HG03432 (cell line): ENCODE data around the gene CADM4.
"Not testable (repeated sequence)": the region's sequence is repeated elsewhere in the genome, so short reads cannot be mapped to it uniquely, and the experiment has no call there.

Experiments
- ATAC-seq: cut with Tn5 transposase; IDR thresholded peaks from one replicate; pipeline ENCODE4 v1.9.1; 2021; ENCODE audit warnings: mild to moderate bottlenecking, moderate library complexity; ENCODE audit not compliant: unreplicated experiment

CADM4 gene

DNA sequence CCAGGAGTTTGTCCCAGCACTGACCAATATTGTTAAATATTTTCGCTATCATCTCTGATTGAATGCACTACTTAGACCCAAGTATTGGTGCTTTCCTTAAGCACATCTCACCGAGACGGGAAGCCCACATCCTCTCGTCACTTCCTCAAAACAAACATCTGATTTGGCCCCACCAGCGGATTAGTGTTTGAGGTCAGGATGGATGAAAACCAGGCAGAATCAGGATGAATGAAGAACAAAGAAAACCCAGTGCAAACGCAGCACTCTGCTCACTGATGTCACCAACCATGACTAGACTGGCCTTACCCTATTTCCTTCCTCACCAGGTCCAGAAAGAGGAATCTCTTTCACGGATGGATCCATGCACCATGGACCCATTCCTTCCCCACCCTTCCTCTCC lies 24.4 kb upstream of the CADM4 start:
- ATAC-seq, result no peak

DNA sequence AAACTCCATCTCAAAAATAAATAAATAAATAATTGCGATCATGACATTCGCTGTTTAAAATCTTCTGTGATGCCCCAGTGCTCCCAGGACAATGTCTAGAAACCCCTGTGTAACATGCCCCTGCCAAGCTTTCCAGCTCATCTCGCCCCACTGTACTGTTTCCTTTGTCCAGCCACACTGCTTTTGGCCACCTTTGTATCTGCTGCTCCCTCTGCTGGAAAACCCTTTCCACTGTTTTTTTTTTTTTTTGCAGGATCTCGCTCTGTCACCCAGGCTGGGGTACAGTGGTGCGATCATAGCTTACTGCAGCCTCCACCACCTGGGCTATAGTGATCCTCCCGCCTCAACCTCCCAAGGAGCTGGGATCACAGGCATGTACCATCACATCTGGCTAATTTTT lies 22.8 kb upstream of the CADM4 start:
- ATAC-seq, result no peak

DNA sequence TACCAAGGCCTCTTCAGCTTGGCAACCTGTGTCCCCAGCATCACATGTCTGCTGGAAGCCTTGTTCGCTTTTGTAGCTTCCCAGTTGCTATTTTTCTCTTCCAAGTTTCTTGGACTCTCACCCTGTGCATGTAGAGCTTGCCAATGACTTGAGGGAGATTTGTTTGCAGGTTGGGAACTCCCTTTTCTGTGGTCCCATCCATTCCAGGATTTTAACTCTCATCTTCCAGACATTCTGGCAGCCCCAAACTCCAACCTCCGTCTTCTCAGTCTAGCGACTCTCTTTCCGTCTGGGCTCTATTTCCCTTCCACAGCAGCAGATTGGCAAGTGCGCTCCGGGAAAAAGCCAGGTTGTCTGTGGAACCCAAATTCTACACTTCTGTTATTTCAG lies 21.3 kb upstream of the CADM4 start:
- no peak for ATAC-seq

DNA sequence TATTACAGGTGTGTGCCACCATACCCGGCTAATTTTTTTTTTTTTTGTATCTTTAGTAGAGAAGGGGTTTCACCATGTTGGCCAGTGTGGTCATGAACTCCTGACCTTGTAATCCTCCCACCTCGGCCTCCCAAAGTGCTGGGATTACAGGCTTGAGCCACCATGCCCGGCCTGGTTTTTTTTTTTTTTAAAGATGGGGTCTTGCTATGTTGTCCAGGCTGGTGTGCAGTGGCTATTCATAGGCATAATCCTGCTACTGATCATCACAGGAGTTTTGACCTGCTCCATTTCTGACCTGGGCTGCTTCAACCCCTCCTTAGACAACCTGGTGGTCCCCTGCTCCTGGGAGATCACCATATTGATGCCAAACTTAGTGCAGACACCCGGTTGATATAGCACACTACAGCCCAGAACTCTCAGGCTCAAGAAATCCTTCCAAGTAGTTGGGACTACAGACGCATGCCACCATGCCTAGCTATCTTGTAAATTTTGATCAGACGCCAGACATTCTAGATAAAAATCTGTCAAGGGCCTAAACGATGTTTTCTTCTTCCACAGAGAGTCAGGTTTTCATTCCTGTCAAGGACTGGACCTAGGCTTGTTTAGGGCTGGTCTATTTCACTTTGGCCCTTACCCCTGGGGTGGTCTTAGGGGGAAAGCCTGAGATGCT lies 20.8 kb upstream of the CADM4 start:
- no peak for ATAC-seq

DNA sequence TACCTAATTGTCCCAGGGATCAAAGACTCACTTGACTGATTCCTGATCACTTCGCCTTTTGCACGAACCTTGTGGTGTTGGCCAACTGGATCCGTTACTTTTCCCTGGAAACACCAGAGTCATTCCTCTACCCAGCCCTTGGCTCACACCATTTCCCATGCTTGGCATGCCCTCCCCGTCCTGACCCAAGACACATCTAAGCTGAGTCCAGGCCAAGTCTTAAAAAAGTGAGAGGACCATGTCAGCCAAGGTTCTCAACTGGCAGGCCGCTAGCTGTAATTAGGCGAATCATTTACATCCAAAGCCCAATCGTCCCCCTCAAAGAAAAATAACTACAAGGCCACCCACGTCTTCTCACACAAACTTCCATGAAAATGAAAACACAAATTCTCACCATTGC lies 18.8 kb upstream of the CADM4 start:
- ATAC-seq, result no peak

DNA sequence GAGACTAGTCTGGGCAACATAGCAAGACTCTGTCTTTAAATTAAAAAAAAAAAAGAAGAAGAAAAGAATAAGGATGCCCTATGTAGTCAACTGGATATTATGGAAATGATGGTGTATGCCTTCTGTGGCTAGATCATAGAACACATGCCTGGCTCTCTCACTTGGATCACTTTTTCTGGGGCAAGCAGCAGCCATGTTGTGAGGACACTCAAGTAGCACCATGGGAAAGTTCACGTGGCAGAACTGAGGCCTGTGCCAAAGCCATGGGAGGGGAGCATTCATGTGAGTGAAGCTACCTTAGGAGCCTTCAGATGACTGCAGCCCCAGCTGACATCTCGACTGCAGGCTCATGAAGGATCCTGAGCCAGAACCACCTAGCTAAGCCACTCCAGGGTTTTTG lies 18.4 kb upstream of the CADM4 start:
- ATAC-seq, result no peak

DNA sequence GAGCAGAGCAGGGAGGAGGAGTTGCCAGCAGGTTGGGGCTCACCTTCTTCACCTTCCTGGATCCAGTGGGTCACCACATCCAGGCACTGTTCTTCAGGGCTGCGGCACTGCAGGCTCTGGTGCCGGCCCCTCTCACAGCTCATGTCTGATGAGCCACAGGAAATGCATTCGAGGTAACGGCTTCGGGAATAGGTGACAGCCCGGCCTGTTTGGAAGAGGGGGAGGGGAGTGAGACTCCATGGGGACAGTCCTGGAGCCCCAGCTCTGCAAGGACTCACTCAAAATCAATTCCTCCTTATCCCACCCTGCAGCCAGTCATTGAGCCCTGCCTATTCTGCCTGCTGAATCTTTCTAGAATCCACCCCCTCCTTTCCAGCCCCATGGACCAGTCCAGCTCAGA lies 16.8 kb upstream of the CADM4 start:
- ATAC-seq, result no peak

DNA sequence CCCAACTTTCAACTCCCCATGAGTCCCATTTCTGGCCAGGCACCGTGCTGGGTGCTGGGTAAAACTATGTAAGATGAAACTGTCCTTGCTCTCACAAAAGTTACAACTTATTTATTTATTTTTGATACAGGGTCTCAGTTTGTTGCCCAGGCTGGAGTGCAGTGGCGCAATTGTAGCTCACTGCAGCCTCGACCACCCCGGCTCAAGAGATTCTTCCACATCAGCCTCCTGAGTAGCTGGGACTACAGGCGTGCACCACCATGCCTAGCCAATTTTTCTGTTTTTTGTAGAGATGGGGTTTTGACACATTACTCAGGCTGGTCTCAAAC lies 12.9 kb upstream of the CADM4 start:
- no peak for ATAC-seq

DNA sequence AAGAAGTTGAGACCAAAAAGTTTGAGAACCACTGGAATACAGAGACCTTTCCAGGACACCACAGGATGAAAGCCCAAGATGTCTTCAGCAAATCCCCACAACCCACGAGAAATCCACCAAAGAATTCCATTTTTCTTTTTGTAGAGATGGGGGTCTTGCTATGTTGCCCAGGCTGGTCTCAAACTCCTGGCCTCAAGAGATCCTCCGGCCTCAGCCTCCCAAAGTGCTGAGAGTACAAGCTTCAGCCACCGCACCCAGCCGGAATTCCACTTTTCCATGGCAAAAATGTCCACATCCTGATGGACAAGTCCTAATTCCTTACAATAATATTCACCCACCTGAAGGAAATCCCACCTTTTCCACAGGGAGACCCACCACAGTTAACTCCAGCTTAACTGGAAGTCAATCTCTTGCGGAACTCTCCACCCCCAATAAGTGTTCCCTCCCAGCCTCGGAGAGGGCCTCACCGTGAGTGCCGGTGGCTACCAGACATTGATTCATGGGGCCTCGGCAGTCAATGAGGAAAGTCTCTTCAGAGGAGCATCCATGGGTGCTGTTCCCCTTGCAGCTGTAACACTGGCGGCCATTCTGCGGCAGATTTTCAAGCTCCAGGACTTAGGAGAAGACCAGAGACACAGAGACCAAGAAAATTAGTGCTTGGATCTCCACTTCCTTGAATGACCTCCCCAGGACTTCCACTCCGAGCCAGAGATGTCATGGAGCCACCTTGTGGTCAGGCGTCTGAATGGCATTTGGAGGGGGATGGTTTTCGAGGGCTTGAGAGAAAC lies 12.3 kb upstream of the CADM4 start:
- no peak for ATAC-seq

DNA sequence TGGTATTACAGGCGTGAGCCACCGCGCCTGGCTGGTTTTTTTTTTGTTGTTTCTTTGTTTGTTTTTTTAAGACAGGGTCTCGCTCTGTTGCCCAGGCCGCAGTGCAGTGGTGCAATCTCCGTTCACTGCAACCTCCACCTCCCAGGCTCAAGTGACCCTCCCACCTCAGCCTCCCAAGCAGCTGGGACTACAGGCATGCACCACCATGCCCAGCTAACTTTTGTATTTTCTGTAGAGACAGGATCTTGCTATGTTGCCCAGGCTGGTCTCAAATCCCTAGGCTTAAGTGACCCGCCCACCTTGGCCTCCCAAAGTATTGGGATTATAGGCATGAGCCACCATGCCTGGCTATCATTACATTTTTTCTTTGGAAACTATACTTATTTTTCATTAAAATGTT lies 10.6 kb upstream of the CADM4 start:
- ATAC-seq, result not testable (repeated sequence)

DNA sequence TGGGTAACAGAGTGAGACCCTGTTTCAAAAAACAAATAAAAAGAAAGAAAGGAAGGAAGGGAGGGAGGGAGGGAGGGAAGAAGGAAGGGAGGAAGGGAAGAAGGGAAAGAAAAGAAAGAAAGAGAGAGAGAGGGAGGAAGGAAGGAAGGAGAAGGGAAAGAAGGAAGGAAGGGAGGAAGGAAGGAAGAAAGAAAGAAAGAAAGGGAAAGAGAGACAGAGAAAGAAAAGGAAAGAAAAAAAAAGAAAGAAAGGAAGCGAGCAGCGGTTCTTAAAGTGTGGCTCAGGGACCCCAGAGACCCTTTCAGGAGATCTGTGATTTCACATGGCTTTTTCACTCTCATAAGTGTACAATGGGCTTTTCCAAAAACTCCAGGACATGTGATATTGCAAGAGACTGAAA lies 9.9 kb upstream of the CADM4 start:
- no peak for ATAC-seq

DNA sequence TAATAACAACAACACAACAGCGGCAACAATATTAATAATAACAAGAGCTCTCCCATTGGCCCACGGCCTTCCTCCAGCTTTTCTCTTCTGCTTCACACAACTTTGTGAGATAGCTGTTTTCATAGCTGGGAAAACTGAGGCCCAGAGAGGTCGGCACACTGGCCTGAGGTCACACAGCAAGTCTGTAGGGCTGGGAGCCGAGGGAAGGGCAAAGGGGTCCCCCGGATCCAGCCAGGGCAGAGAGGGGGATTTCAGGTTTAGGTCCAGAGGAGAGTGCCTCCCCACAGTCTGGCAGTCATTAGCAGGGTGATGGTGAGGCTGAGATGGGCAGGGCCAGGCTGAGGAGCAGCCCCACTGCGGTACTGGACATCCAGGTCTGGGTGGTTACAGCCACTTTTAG lies 9.0 kb upstream of the CADM4 start:
- no peak for ATAC-seq

DNA sequence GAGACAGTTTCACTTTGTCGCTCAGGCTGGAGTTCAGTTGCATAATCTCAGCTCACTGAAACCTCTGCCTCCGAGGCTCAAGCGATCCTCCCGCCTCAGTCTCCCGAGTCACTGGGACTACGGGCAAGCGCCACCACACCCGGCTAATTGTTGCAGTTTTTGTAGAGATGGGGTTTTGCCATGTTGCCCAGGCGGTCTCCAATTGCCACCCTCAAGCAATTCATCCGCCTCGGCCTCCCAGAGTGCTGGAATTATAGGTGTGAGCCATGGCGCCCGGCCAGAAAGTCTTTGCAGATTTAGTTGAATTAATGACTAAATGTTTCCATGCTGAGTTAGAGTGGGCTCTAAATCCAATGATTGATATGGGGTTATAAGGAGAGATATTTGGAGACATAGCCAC lies 4.5 kb upstream of the CADM4 start:
- ATAC-seq, result no peak

DNA sequence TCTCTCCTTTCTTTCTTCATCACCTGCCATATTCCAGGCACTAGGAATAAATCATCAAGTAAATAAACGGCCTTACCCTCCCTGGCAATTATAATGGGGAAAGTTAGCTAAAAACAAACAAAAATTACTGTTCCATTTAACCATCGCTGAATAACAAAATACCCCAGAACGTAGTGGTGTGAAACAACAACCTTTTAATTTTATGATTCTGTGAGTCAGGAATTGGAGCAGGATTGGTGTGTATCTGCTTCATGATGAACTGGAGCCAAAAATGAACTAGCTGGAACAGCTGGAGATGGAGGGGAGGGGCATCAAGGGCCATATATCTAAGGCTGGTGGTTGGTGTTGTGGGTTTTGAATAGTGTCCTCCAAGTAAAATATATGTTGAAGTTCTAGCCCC lies 3.7 kb upstream of the CADM4 start:
- ATAC-seq, result no peak

DNA sequence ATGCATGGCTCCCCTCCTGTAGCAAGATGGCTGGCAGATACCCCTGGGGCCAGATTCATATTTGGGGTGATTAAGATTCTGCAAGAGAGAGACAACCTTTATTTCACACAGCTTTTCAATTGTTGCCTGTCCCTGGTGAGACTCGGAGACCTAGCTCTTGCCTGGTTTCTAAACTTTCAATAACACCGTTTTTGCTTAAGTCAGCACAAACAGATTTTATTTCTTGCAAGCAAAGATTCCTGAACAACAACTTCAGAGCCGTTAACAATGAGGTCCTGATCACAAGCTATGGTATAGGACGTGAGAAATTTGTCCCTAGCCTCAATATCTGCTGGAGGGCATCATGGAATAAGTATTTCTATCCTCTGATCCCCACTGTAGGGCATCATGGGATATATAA lies 2.9 kb upstream of the CADM4 start:
- no peak for ATAC-seq

DNA sequence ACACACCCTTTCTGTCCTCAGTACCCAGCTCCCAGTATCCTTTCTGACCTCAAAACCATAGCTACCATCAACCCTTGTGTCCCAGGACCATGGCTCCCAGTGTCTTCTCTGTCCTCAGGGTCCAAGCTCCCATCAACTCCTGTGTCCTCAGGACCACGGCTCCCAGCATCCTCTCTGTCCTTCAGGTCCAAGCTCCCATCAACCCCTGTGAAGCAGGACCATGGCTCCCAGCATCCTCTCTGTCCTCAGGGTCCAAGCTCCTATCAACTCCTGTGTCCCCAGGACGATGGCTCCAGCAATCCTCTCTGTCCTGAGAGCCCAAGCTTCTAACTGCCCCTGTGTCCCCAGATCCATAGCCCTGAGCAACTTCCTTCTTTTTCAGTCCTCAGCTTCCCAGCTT lies 1.7 kb upstream of the CADM4 start:
- ATAC-seq, result no peak

DNA sequence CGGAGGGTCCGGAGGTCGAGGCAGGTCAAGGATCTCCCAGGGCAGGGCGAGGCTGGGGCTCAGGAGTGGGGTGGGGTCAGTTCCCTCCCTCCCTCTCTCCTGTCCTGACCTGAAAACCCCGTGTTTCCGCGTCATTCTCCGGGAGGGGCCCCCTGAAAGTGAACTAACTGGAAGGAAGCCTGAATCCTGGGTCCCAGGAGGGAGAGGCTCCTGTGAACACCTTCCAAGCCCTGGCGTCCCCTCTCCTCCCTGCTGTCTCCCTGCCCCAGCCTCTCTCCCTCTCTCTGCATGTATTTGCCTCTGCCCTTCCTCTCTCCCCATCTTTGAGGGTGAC lies 741 bp upstream of the CADM4 start:
- ATAC-seq, result no peak

DNA sequence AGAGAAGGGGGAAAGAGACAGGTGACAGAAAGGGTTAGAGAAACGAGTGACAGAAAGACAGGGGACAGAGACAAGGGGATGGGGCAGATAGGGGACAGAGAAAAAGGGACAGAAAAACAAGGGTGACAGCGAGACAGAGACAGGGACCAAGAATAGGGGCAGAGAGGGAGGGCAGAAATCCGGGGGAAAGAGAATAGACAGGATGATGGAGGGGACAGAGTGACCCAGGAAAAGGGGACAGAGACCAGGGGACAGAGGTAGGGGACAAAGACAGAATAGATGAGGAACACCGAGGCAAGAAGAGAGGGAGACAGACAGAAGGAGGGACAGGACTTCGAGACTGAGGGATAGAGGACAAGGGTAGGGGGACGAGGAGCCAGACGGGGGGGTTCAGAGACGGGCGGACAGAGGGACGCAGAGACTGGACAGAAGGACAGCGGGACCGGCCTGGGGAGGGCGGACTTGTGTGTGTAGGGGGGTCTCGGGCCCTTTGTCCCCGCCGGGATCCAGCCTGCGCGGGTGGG lies 593 bp downstream of the CADM4 start:
- no peak for ATAC-seq

DNA sequence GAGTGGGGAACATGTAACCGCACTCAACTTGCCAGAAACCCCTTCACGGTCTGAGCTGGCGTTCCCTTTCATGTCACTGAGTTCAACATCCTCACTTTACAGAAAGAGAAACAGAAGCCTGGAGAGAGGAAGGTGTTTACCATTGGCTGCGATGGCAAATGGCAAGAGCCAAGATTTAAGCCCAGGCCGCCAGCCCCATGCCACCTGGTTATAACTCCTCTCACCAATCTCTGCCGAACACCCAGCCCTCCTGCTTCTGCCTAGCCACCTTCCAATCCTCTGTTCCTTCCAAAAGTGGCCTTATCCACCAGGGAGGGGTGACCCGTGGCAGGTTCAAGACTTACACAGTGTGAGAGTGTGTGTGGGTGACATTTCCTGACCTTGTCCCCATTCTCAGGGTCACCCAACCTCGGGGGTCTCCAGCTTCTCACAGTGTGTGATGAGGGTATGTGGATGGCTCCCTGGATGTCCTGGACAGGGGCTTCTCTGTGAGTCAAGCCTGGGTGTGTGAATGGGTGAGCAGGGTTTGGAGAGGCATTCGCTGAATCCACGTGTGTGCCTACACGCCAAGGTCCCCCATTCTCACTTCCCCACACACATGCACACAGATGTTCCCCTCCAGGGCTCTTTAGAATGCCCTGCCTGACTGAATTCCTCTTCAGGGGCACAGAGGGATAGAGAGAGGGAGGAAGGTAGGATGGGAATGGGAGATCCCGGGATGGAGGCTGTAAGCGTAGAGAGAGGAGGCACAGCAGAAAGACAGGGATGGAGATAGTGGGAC lies 1.2 kb downstream of the CADM4 start:
- no peak for ATAC-seq

DNA sequence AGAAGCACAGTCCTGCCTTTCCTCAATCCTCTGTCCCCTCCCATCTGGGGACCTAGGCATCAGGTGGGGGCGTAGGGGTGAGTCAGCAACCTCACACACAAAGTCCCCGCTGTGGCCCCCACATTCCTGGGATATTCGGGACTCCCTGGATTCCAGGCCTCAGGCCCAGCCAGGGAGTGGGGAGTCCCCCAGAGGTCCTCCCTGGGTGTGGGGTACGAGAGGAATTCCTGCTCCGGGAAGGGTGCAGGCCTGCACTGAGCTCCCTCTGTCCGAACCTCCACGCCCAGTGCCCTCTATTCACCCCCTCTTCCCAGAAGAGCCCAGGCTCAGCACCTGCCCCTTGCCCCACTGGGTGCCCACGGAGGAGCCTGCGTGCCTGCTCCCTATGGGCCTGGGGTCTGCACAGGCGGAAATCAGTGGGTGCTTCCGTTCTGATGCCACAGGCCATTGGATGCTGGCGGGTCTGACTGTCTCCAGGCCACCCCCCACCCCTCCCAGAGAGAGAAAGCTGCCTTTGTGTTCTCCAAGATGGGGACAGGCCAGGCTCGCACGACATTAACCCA lies 3.4 kb downstream of the CADM4 start:
- ATAC-seq, result no peak

DNA sequence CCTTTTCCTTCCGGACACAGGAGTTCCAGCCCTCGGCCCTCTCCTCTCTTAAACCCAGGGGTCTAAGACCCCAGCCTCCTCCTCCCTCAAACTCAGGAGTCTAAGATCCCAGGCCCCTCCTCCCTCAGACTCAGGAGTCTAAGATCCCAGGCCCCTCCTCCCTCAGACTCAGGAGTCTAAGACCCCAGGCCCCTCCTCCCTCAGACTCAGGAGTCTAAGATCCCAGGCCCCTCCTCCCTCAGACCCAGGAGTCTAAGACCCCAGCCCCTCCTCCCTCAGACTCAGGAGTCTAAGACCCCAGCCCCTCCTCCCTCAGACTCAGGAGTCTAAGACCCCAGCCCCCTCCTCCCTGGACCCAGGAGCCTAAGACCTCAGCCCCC lies 4.1 kb downstream of the CADM4 start:
- ATAC-seq, result not testable (repeated sequence)
